NCI-H1417 (cell line): ENCODE data around the gene TFEB.

ENCODE experiments used
- DNase-seq, 3 experiments: peaks; one replicate each; lab custom pipeline; 2025; lab: John Stamatoyannopoulos, UW

TFEB gene

GRCh38 chr6:41638935-41639808 is 96.2 kb downstream of the TFEB start:
- peak in 2 of 3 experiments; percentile 55 for DNase-seq

GRCh38 chr6:41638002-41638934 is 97.1 kb downstream of the TFEB start, which contains the start of gene MDFI:
Gene MDFI (plus strand): TSS chr6:41638468. CDS start chr6:41638750, 282 bp downstream.
- peak in 2 of 3 experiments; percentile 55 to 62 for DNase-seq

GRCh38 chr6:41637194-41638001 is 98.0 kb downstream of the TFEB start:
- DNase-seq = no peak

GRCh38 chr6:41636833-41637193 is 98.6 kb downstream of the TFEB start:
- DNase-seq = no peak

GRCh38 chr6:41635365-41635764 is 100.0 kb downstream of the TFEB start:
- DNase-seq = no peak

GRCh38 chr6:41634657-41635056 is 100.8 kb downstream of the TFEB start:
- DNase-seq = no peak
